GM18499 (cell line): ENCODE results near the gene LMNTD2.

Experiments
- ATAC-seq: cut with Tn5 transposase; IDR thresholded peaks from one replicate; pipeline ENCODE4 v1.9.1; 2021; ENCODE audit warnings: moderate number of reproducible peaks; ENCODE audit not compliant: insufficient read depth, unreplicated experiment

LMNTD2 gene

GRCh38 chr11:535519-536454, 24.8 kb downstream of the LMNTD2 start, which contains the start of gene HRAS:
Gene HRAS, minus strand, starts transcription at chr11:535576.
- peak; percentile 41 for ATAC-seq

- ATAC-seq, result peak; percentile 4
Measured at GRCh38 chr11:535210-535518, 25.4 kb downstream of the LMNTD2 start.

GRCh38 chr11:534396-535209, 25.9 kb downstream of the LMNTD2 start:
- ATAC-seq, result no peak

GRCh38 chr11:533586-534395, 26.7 kb downstream of the LMNTD2 start:
- ATAC-seq, result no peak

- no peak for ATAC-seq
Measured at GRCh38 chr11:532986-533585, 27.5 kb downstream of the LMNTD2 start.

- no peak for ATAC-seq
Measured at GRCh38 chr11:532527-532985, 28.0 kb downstream of the LMNTD2 start.

GRCh38 chr11:531919-532526, 28.5 kb downstream of the LMNTD2 start:
- ATAC-seq, result no peak

- ATAC-seq, result no peak
Measured at GRCh38 chr11:530960-531831, 29.3 kb downstream of the LMNTD2 start.

GRCh38 chr11:529728-530411, 30.7 kb downstream of the LMNTD2 start:
- ATAC-seq, result no peak

GRCh38 chr11:528815-529727, 31.5 kb downstream of the LMNTD2 start:
- no peak for ATAC-seq

- ATAC-seq, result no peak
Measured at GRCh38 chr11:528166-528814, 32.2 kb downstream of the LMNTD2 start.

- ATAC-seq, result no peak
Measured at GRCh38 chr11:526192-526591, 34.3 kb downstream of the LMNTD2 start.

GRCh38 chr11:521177-521688, 39.3 kb downstream of the LMNTD2 start:
- ATAC-seq, result no peak

GRCh38 chr11:520428-521176, 39.9 kb downstream of the LMNTD2 start:
- ATAC-seq, result no peak

- ATAC-seq, result no peak
Measured at GRCh38 chr11:518463-519202, 41.9 kb downstream of the LMNTD2 start.
